HG02885 (cell line): ENCODE measurements around the gene SARS2.

ENCODE experiments used
- ATAC-seq: cut with Tn5 transposase; IDR thresholded peaks from one replicate; pipeline ENCODE4 v1.9.1; 2021; ENCODE audit warnings: mild to moderate bottlenecking; ENCODE audit not compliant: unreplicated experiment, poor library complexity

Gene SARS2

DNA sequence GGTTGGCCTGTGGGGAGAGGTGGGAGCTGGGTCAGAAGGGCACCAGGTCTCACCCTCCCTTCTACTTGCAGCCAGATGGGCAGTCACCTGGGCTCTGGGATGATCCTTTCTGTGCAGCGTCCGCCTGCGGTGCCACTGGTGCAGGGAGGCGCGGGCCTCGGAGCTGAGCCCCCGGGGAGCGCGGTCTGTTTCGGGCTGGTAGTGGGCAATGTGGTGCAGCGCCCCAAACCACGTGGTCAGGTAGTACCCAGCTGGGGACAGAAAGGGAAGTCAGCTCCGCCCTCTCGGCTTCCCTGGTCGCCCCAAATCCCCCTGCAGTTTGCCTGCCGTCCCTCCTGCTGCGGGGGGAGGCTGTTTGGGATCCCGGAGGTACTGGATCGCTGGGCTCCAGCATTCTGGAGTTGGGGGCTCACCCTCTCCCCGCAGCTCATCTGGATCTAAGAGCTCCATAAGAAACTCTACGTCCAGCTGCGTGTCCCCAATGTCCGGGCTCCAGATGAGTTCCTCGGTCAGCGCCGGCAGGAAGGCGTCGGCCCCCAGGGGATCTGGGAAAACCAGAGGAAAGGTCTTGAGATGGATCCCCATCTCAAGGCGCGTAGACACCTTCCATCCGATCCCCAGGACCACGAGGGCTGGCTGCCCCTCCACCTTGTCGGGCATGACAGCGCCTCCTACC lies 61.3 kb downstream of the SARS2 start:
- no peak for ATAC-seq

DNA sequence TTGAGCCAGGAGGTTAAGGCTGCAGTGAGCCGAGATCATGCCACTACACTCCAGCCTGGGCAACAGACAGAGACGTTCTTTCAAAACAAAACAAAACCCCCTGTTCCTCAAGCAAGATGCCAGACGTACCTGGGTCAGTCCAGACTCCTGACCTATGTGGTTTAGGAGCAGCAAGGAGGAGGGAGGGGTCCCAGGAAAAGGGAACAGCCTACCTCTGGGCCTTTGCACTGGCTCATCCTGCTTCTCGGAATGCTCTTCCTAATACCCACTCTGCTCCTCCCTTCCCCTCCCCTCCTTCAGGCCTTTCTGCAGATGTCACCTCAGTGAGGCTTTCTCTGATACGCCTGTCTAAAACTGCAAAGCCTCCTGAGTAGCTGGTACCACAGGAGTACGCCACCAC lies 62.0 kb downstream of the SARS2 start:
- ATAC-seq, result no peak

DNA sequence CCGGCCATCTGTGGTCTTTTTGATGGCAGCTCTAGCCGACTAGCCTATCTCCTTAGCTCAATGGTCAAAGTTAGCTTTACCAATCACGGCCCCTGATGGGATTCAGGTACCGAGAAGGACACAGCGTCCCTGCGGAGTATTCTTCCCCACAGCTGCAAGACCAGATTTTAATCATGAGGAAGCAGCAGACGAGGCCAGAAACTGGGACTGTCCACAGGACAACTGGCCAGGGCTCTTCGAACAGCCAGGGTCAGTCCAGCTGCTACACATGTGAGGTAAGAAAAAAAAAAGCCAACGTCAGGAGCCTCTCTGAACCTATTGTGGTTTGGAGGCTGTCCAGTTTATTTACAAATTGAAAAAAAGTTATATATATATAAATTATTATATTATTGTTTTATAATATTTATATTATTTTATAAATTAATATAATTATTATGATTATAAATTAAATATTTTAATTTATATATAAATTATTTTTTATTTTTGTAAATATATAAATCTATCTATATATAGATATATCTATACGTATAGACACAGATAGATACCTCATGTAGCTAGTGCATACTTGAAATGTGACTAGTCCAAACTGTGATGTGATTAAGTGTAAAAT lies 63.3 kb downstream of the SARS2 start:
- ATAC-seq, result no peak
